Esophagus muscularis mucosa (tissue), 3 donors: ENCODE measurements around the gene ASIC2.

Source experiments
- POLR2A ChIP-seq: fragments of 450-650 bp; IDR thresholded peaks from one replicate; pipeline ENCODE4 v1.6.1; 2017; ENCODE audit warnings: antibody characterized with exemption, moderate library complexity, mild to moderate bottlenecking, low read depth
- TF ChIP-seq, protein P1 (sequence below), 3 experiments: fragments of 200-600 bp in 2 of 3; fragments of 450-650 bp in 1 of 3; sonication (generic) in 2 of 3; IDR thresholded peaks; one replicate each; pipeline ENCODE4 v1.5.1; 2017 to 2019; ENCODE audit warnings: antibody characterized with exemption in 3 of 3, mild to moderate bottlenecking in 2 of 3, moderate library complexity in 1 of 3

DNA sequence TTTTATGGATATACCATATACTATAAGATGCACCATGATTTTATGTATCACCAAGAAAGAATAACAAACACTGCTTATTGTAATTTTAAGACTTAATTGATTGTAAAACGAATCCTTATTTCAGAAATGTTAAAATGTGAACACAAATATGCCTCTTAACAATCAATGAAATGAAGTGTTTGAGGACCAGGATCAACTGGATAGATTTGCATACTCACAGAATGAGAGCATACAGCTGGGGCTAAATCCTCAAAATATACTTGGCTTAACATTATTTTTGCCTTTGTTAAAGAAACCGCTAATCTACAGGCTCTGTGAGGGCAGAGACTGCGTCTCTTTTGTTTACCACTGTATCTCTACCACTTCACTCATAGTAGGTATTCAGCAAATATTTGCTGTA, 207.8 kb downstream of the ASIC2 start:
- TF ChIP-seq, protein P1, sequence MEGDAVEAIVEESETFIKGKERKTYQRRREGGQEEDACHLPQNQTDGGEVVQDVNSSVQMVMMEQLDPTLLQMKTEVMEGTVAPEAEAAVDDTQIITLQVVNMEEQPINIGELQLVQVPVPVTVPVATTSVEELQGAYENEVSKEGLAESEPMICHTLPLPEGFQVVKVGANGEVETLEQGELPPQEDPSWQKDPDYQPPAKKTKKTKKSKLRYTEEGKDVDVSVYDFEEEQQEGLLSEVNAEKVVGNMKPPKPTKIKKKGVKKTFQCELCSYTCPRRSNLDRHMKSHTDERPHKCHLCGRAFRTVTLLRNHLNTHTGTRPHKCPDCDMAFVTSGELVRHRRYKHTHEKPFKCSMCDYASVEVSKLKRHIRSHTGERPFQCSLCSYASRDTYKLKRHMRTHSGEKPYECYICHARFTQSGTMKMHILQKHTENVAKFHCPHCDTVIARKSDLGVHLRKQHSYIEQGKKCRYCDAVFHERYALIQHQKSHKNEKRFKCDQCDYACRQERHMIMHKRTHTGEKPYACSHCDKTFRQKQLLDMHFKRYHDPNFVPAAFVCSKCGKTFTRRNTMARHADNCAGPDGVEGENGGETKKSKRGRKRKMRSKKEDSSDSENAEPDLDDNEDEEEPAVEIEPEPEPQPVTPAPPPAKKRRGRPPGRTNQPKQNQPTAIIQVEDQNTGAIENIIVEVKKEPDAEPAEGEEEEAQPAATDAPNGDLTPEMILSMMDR (IDR thresholded peaks at IDR 0.05): no peak
- no peak for TF ChIP-seq POLR2A
